ENCODE data around the gene MLH3.

DNA sequence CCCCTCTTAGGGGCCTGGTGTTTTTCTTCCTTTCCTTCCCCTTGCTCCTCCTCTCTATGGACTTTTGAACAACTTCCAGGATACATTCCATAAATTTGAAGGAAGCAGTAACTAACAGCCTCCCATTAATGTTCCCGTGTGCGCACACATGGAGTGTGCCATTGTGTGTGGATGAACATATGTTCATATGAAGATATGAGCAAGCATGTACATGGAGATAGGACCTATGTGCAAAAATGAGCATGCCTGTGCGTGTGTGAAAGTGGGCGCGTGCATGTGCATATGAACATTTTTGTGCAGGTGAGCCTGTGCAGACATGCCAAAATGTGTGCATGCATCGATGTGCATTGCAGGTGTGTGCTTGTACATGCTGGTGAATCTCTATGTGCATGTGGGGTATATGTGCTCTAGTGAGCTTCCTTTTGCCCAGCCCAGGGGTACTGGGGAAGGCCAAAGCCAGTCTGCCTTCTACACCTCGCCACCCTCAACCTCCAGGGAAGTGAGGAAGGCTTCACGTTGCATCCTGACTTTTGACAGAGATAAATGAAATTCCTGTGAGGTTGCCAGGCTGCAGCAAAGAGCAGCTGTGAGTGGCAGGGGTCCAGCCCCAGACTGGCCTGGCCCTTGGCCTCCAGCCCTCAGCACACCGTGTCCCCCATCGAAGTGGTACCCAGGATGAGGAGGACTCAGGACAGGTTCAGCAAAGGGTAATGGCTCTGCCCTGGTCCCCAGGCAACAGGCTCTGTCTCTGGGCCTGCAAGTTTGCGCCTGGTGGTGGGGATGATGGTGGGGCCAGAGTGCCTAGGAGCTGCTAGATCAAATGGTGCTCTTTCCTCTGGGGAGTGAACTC is 74.8 kb downstream of the MLH3 start:
- TF ChIP-seq, protein P1, sequence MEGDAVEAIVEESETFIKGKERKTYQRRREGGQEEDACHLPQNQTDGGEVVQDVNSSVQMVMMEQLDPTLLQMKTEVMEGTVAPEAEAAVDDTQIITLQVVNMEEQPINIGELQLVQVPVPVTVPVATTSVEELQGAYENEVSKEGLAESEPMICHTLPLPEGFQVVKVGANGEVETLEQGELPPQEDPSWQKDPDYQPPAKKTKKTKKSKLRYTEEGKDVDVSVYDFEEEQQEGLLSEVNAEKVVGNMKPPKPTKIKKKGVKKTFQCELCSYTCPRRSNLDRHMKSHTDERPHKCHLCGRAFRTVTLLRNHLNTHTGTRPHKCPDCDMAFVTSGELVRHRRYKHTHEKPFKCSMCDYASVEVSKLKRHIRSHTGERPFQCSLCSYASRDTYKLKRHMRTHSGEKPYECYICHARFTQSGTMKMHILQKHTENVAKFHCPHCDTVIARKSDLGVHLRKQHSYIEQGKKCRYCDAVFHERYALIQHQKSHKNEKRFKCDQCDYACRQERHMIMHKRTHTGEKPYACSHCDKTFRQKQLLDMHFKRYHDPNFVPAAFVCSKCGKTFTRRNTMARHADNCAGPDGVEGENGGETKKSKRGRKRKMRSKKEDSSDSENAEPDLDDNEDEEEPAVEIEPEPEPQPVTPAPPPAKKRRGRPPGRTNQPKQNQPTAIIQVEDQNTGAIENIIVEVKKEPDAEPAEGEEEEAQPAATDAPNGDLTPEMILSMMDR (IDR thresholded peaks at IDR 0.05; ENCODE audit: low read depth, low read length), result no peak
- no peak for TF ChIP-seq POLR2A (IDR thresholded peaks at IDR 0.05; ENCODE audit: extremely low read depth, insufficient read length)

All from NB4 (cell line).